ENCODE data around the gene RAD17. TPM values are rescaled to one million over a fixed set of nuclear protein-coding genes. Genes with fewer than 3 reads are reported as not detected.

RAD17 gene
- polyA plus RNA-seq, 1 donor (not counting 4 experiments of a cell fraction or from before 2014, with no cell fraction given): 23.0 TPM

- no peak for DNase-seq (ENCODE audit: low read depth, low spot score)
- H3K9me1 ChIP-seq (ENCODE audit: control insufficient read depth, extremely low read depth, insufficient read depth, low read length): no peaks in the 10 kb centered on the region
- H3K4me3 ChIP-seq (ENCODE audit: control insufficient read depth in 2 of 3, extremely low read depth in 1 of 3, insufficient read depth in 2 of 3, low read depth in 1 of 3, low read length in 3 of 3): no peak overlapping the region
- H4K20me1 ChIP-seq (ENCODE audit: control insufficient read depth, extremely low read depth, insufficient read depth, low read length): no peaks in the 10 kb centered on the region
- H3K36me3 ChIP-seq (ENCODE audit: control insufficient read depth in 2 of 2, extremely low read depth in 1 of 2, insufficient read depth in 2 of 2, low read length in 2 of 2): peaks cover 0 to 9% of the 10 kb centered on the region in 2 experiments
- H3K27me3 ChIP-seq (ENCODE audit: control insufficient read depth, extremely low read depth, insufficient read depth, low read length): no peaks in the 10 kb centered on the region
- no peak for FAIRE-seq
- H3K4me2 ChIP-seq (ENCODE audit: control insufficient read depth, extremely low read depth, insufficient read depth, low read depth, low read length): no peak overlapping the region
- H3K27ac ChIP-seq (ENCODE audit: control insufficient read depth, insufficient read depth, low read length): no peak overlapping the region
- dilution Hi-C loops (cut with MboI; ENCODE audit: extremely low pct_ligation_motif_present, low sequenced_read_pairs): no loop called here
- H3K9me3 ChIP-seq (ENCODE audit: control insufficient read depth, low read depth, low read length): no peaks in the 10 kb centered on the region
- no peak for TF ChIP-seq EZH2 (IDR thresholded peaks at IDR 0.05; ENCODE audit: low read length)
- TF ChIP-seq CTCF (optimal IDR thresholded peaks at IDR 0.05 in 1 of 3, IDR thresholded peaks at IDR 0.05 in 1 of 3, conservative IDR thresholded peaks at IDR 0.05 in 1 of 3; ENCODE audit: extremely low read depth in 1 of 3, insufficient read depth in 2 of 3, low read length in 3 of 3): no peak
- H3K79me2 ChIP-seq (ENCODE audit: control insufficient read depth, insufficient read depth, low read length): no peaks in the 10 kb centered on the region
- H3K9ac ChIP-seq (ENCODE audit: control insufficient read depth, extremely low read depth, insufficient read depth, low read length): no peak overlapping the region
- H2AFZ ChIP-seq (ENCODE audit: control insufficient read depth, low read length): no peak overlapping the region
- H3K4me1 ChIP-seq (ENCODE audit: control insufficient read depth, extremely low read depth, insufficient read depth, low read length): no peaks in the 10 kb centered on the region
Measured at GRCh38 chr5:69444127-69444754, 74.6 kb downstream of the RAD17 start.

GRCh38 chr5:69449511-69449910 is 79.9 kb downstream of the RAD17 start:
- Histone ChIP-seq H3K4me3 (ENCODE audit: control insufficient read depth in 2 of 3, extremely low read depth in 1 of 3, insufficient read depth in 2 of 3, low read depth in 1 of 3, low read length in 3 of 3) (no peak overlapping the region), H4K20me1 (ENCODE audit: control insufficient read depth, extremely low read depth, insufficient read depth, low read length) (no peaks in the 10 kb centered on the region), H3K9me3 (ENCODE audit: control insufficient read depth, low read depth, low read length) (no peaks in the 10 kb centered on the region), H3K79me2 (ENCODE audit: control insufficient read depth, insufficient read depth, low read length) (no peaks in the 10 kb centered on the region), H3K9ac (ENCODE audit: control insufficient read depth, extremely low read depth, insufficient read depth, low read length) (no peak overlapping the region), H2AFZ (ENCODE audit: control insufficient read depth, low read length) (no peak overlapping the region), H3K9me1 (ENCODE audit: control insufficient read depth, extremely low read depth, insufficient read depth, low read length) (no peaks in the 10 kb centered on the region), H3K4me2 (ENCODE audit: control insufficient read depth, extremely low read depth, insufficient read depth, low read depth, low read length) (no peak overlapping the region), H3K36me3 (ENCODE audit: control insufficient read depth in 2 of 2, extremely low read depth in 1 of 2, insufficient read depth in 2 of 2, low read length in 2 of 2) (no peaks in the 10 kb centered on the region), H3K27me3 (ENCODE audit: control insufficient read depth, extremely low read depth, insufficient read depth, low read length) (no peaks in the 10 kb centered on the region), H3K4me1 (ENCODE audit: control insufficient read depth, extremely low read depth, insufficient read depth, low read length) (peaks cover 8% of the 10 kb centered on the region), H3K27ac (ENCODE audit: control insufficient read depth, insufficient read depth, low read length) (no peak overlapping the region)
- dilution Hi-C loops (cut with MboI; ENCODE audit: extremely low pct_ligation_motif_present, low sequenced_read_pairs): no loop called here
- DNase-seq (ENCODE audit: low read depth, low spot score): no peak
- no peak for FAIRE-seq
- TF ChIP-seq CTCF (optimal IDR thresholded peaks at IDR 0.05 in 1 of 3, IDR thresholded peaks at IDR 0.05 in 1 of 3, conservative IDR thresholded peaks at IDR 0.05 in 1 of 3; ENCODE audit: extremely low read depth in 1 of 3, insufficient read depth in 2 of 3, low read length in 3 of 3) (no peak), EZH2 (IDR thresholded peaks at IDR 0.05; ENCODE audit: low read length) (no peak)

All from keratinocyte (primary cell).